HEK293 (cell line): Measurements from ENCODE around the gene PLOD2.

Source experiments
- REST ChIP-seq: fragments of 450-650 bp; formaldehyde crosslinking; IDR thresholded peaks from 2 replicates; pipeline ENCODE4 v1.5.1; 2016; ENCODE audit warnings: missing biosample characterization, missing genetic modification characterization
- ZNF26 ChIP-seq: fragments of 450-650 bp; formaldehyde crosslinking; IDR thresholded peaks from 2 replicates; pipeline ENCODE4 v1.5.1; 2016; ENCODE audit warnings: missing biosample characterization, missing genetic modification characterization
- TF ChIP-seq, protein P1 (sequence below): fragments of 450-650 bp; formaldehyde crosslinking; IDR thresholded peaks from 2 replicates; pipeline ENCODE4 v1.5.1; 2016; ENCODE audit warnings: missing biosample characterization, missing genetic modification characterization

DNA sequence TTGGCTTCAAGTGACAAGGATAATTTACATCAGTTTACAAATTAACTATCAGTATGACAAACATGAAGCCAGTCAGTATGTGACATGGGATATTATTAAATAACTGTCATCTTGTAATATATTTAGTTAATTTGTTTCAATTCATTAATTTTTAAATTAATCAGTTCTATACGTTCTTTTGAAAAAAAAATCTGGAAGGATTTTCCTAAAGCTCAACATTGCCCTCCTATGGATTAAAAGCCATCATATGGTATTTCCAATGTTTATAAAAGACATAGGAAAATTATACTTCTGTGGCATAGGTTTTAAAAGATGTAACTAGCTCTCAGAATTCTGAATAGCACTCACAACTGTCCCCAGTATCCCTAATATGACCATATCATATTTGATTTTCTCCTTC lies 134.4 kb downstream of the PLOD2 start:
- TF ChIP-seq, protein P1, sequence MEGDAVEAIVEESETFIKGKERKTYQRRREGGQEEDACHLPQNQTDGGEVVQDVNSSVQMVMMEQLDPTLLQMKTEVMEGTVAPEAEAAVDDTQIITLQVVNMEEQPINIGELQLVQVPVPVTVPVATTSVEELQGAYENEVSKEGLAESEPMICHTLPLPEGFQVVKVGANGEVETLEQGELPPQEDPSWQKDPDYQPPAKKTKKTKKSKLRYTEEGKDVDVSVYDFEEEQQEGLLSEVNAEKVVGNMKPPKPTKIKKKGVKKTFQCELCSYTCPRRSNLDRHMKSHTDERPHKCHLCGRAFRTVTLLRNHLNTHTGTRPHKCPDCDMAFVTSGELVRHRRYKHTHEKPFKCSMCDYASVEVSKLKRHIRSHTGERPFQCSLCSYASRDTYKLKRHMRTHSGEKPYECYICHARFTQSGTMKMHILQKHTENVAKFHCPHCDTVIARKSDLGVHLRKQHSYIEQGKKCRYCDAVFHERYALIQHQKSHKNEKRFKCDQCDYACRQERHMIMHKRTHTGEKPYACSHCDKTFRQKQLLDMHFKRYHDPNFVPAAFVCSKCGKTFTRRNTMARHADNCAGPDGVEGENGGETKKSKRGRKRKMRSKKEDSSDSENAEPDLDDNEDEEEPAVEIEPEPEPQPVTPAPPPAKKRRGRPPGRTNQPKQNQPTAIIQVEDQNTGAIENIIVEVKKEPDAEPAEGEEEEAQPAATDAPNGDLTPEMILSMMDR = no peak
- TF ChIP-seq REST = no peak
- TF ChIP-seq ZNF26 (tag by site-specific recombination) = no peak
